ENCODE results near the gene TMEM209. TPM values are rescaled to one million over a fixed set of nuclear protein-coding genes. Genes with fewer than 3 reads are reported as not detected.
"Not testable (repeated sequence)": the region's sequence is repeated elsewhere in the genome, so short reads cannot be mapped to it uniquely, and the experiment has no call there.

TMEM209 gene
- total RNA-seq, 1 donor from 2014 or later = 22.7 TPM

DNA sequence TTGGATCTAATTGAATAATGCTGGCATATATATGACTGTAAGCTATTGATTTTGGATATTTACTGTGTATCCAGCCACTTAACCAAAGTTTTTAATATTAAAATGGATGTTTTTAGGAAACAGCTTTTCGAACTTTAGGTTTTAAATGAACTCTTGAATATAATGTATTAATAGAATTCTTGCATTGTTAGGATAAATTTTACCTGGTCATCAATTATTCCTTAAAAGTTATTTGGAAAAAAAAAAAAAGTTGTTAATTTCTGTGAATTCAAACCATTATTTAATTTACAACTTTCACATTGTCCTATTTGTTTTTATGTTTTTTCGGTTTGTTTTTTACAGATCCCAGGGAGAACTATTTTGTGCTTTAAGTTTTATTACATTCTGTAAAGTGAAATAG lies 9.8 kb downstream of the TMEM209 start:
- TF ChIP-seq, protein P1, sequence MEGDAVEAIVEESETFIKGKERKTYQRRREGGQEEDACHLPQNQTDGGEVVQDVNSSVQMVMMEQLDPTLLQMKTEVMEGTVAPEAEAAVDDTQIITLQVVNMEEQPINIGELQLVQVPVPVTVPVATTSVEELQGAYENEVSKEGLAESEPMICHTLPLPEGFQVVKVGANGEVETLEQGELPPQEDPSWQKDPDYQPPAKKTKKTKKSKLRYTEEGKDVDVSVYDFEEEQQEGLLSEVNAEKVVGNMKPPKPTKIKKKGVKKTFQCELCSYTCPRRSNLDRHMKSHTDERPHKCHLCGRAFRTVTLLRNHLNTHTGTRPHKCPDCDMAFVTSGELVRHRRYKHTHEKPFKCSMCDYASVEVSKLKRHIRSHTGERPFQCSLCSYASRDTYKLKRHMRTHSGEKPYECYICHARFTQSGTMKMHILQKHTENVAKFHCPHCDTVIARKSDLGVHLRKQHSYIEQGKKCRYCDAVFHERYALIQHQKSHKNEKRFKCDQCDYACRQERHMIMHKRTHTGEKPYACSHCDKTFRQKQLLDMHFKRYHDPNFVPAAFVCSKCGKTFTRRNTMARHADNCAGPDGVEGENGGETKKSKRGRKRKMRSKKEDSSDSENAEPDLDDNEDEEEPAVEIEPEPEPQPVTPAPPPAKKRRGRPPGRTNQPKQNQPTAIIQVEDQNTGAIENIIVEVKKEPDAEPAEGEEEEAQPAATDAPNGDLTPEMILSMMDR (IDR thresholded peaks at IDR 0.05) = no peak
- Mint-ChIP-seq H3K9me3 (ENCODE audit: unreplicated experiment) (no peaks in the 10 kb centered on the region), H3K27me3 (ENCODE audit: unreplicated experiment) (no peaks in the 10 kb centered on the region), H3K36me3 (ENCODE audit: unreplicated experiment) (peaks cover 44% of the 10 kb centered on the region), H3K27ac (ENCODE audit: unreplicated experiment) (no peak overlapping the region), H3K4me3 (ENCODE audit: unreplicated experiment) (no peak overlapping the region), H3K4me1 (ENCODE audit: unreplicated experiment) (no peaks in the 10 kb centered on the region)
- no peak for DNase-seq (ENCODE audit: extremely low spot score, unreplicated experiment)

DNA sequence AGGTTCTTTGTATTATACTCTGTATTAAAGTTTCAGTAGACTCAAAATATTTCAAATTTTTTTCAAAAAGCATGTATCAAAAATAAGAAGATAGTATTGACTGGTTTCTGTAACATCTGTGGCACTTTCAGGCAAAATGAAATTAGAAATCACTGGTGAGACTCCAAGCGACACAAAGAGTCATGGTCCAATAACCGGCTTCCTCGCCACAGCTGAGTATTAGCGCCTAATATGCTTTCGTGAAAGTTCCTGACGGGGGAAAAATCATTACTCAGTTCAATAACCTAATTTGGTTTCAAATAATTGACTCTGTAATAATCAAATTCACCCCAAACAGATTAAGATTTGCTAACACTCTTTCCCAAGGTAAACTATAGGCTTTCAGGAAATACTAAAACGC lies 13.4 kb downstream of the TMEM209 start:
- H3K4me3 Mint-ChIP-seq (ENCODE audit: unreplicated experiment) = no peak overlapping the region
- H3K9me3 Mint-ChIP-seq (ENCODE audit: unreplicated experiment) = no peaks in the 10 kb centered on the region
- H3K27me3 Mint-ChIP-seq (ENCODE audit: unreplicated experiment) = no peaks in the 10 kb centered on the region
- no peak overlapping the region for H3K27ac Mint-ChIP-seq (ENCODE audit: unreplicated experiment)
- no peak for DNase-seq (ENCODE audit: extremely low spot score, unreplicated experiment)
- TF ChIP-seq, protein P1 (IDR thresholded peaks at IDR 0.05) = no peak
- H3K36me3 Mint-ChIP-seq (ENCODE audit: unreplicated experiment) = peaks cover 28% of the 10 kb centered on the region
- no peaks in the 10 kb centered on the region for H3K4me1 Mint-ChIP-seq (ENCODE audit: unreplicated experiment)

DNA sequence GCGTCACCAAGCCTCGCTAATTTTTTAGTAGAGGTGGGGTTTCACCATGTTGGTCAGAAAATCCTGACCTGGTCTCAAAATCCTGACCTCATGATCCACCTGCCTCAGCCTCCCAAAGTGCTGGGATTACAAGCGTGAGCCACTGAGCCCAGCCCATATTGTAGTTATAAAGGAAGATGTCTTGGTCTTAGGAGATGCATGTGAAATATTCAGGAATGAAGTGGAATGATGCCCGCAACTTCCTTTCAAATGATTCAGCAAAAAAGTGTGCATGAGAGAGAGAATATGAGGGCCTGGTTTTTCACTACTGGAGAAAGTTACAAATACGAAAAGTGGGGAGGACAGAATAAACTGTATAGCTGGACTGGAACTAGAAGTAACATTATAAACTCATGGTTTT lies 15.9 kb downstream of the TMEM209 start:
- Mint-ChIP-seq H3K27me3 (ENCODE audit: unreplicated experiment) (no peaks in the 10 kb centered on the region), H3K4me1 (ENCODE audit: unreplicated experiment) (no peaks in the 10 kb centered on the region), H3K9me3 (ENCODE audit: unreplicated experiment) (no peaks in the 10 kb centered on the region), H3K36me3 (ENCODE audit: unreplicated experiment) (peaks cover 22% of the 10 kb centered on the region), H3K4me3 (ENCODE audit: unreplicated experiment) (no peak overlapping the region), H3K27ac (ENCODE audit: unreplicated experiment) (no peak overlapping the region)
- TF ChIP-seq, protein P1 (IDR thresholded peaks at IDR 0.05) = no peak
- DNase-seq (ENCODE audit: extremely low spot score, unreplicated experiment) = no peak

DNA sequence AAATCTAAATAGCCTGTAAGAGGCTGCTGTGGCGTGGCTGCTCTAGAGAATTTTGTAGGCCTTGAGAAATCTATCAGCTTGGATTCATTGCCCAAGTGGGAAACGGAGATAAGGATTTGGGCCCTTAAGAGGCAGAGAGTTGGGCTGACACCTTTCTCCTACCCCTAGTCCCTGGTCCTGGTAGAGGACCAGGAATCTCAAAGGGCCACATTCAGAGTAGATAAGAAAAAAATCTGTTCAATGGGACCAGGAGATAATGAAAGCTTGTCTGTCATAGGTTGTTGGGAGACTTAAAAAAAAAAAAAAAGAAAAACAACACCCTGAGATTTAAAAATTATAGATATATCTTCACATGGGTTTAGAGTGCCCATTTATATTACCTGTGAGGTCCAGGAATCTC lies 17.8 kb downstream of the TMEM209 start:
- Mint-ChIP-seq H3K9me3 (ENCODE audit: unreplicated experiment) (no peaks in the 10 kb centered on the region), H3K36me3 (ENCODE audit: unreplicated experiment) (peaks cover 30% of the 10 kb centered on the region), H3K4me1 (ENCODE audit: unreplicated experiment) (no peaks in the 10 kb centered on the region), H3K4me3 (ENCODE audit: unreplicated experiment) (no peak overlapping the region), H3K27ac (ENCODE audit: unreplicated experiment) (no peak overlapping the region), H3K27me3 (ENCODE audit: unreplicated experiment) (no peaks in the 10 kb centered on the region)
- no peak for DNase-seq (ENCODE audit: extremely low spot score, unreplicated experiment)
- TF ChIP-seq, protein P1 (IDR thresholded peaks at IDR 0.05) = no peak

DNA sequence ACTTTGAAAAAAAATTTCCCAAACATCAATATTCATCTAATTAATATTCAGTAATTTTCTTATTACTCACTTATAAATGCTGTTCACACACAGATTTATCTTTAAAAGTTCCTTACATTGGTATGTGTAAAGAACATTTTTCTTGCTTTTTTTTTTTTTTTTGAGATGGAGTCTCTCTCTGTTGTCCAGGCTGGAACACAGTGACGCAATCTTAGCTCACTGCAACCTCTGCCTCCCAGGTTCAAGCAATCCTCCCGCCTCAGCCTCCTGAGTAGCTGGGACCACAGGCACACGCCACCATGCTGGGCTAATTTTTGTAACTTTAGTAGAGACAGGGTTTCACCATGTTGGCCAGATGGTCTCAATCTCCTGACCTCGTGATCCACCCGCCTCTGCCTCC lies 20.9 kb downstream of the TMEM209 start:
- not testable (repeated sequence) for H3K9me3 Mint-ChIP-seq (ENCODE audit: unreplicated experiment); H3K27ac Mint-ChIP-seq (ENCODE audit: unreplicated experiment); DNase-seq (ENCODE audit: extremely low spot score, unreplicated experiment); H3K27me3 Mint-ChIP-seq (ENCODE audit: unreplicated experiment); H3K4me3 Mint-ChIP-seq (ENCODE audit: unreplicated experiment); H3K4me1 Mint-ChIP-seq (ENCODE audit: unreplicated experiment)
- peaks cover 28% of the 10 kb centered on the region for H3K36me3 Mint-ChIP-seq (ENCODE audit: unreplicated experiment)

DNA sequence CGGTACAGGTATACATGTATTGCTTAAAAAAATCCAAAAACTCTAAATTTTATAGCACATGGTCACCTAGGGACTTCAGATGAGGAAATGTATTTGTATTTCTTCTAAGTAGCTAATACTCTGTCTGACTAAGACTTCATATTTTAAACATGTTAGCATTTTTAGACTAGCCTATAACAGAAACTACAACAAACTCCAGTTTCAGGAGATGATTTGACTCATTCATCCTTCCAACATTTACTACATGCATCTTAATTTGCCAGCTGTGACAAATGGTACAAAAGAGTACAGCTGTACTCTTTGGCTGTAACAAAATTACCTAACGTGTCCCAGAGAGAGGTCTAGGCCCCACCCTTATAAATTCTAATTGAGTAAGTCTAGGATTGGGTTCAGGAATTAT lies 22.2 kb downstream of the TMEM209 start:
- DNase-seq (ENCODE audit: extremely low spot score, unreplicated experiment) = no peak
- Mint-ChIP-seq H3K36me3 (ENCODE audit: unreplicated experiment) (peaks cover 35% of the 10 kb centered on the region), H3K4me3 (ENCODE audit: unreplicated experiment) (no peak overlapping the region), H3K4me1 (ENCODE audit: unreplicated experiment) (no peaks in the 10 kb centered on the region), H3K27me3 (ENCODE audit: unreplicated experiment) (no peaks in the 10 kb centered on the region), H3K9me3 (ENCODE audit: unreplicated experiment) (no peaks in the 10 kb centered on the region), H3K27ac (ENCODE audit: unreplicated experiment) (no peak overlapping the region)
- TF ChIP-seq, protein P1 (IDR thresholded peaks at IDR 0.05) = no peak
